Inflammatory macrophage (primary cell): ENCODE results near the gene SPRY2.
"Not testable (repeated sequence)": the region's sequence is repeated elsewhere in the genome, so short reads cannot be mapped to it uniquely, and the experiment has no call there.

ENCODE experiments used
- DNase-seq, 2 donors: peaks; one replicate each; pipeline ENCODE4 v3.0.0-alpha.2; 2020 to 2022
- total RNA-seq, 18 experiments: gene quantifications; one replicate each; lab custom pipeline; 2026; ENCODE audit warnings: mixed read lengths in 6 of 18, inconsistent platforms in 2 of 18; lab: John Stamatoyannopoulos, UW

Gene SPRY2
- total RNA-seq, result 1.6 to 84.2 (median 49.9) reads per million in 18 experiments

DNA sequence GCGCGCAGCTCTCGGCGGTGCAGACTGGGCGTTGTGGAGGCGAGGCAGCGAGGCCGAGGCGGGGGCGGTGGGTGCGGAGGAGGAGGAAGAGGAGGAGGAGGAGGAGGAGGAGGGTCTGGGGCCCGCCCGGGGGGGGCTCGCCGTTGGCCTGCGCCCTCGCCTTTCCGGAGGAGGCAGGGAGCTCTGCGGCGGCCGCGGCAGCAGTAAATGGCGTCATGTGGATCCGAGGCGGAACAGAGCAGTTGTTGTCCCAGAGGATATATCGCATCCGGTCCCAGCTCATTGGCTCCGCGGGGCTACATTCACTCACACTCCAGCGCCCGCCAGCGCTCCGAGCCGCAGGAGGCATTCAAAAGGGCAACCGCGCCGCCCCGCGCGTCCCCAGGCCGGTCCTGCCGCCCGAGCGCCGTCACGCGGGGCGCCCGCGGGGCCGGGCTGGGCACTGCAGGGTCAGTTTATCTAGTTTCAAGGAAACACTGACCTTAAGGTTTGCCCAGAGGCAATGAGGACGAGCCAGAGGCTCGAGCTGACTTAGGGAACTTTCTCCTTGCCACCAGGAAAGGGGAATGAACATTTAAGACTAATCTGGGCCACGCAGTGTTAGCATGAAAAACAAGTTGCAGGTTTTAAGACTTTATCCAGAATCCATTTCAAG, at the start of gene SPRY2:
SPRY2 (minus strand) TSS at position 26 of the 655 bp plus-strand sequence. CDS start 3,421 bp downstream, outside the sequence.
- DNase-seq, result peak; percentile 92 to 96

- no peak for DNase-seq
Observed at GRCh38 chr13:80390338-80390737, 49.4 kb upstream of the SPRY2 start.

- no peak for DNase-seq
Observed at GRCh38 chr13:80389073-80390038, 48.4 kb upstream of the SPRY2 start.

DNA sequence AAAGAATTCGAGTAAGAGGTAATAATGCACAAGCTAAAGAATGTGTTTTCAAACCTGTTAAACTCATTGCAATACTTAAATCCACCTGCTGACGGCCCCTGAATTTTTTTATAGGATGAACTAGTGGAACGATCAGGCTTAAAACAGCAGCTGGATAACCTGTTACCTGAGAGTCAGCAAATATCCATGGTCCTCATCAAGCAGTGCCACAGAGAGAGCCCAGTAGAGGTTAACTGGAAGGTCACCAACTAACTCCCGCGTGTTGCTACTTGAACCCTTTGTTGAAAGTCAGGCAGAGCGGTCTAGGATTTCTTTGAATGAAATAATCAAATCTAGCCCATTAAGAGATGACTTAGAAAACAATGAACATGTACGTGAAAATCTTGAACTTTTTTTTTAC, 47.6 kb upstream of the SPRY2 start:
- DNase-seq, result no peak

GRCh38 chr13:80386592-80386991, 45.7 kb upstream of the SPRY2 start:
- no peak for DNase-seq

- DNase-seq, result no peak
Observed at GRCh38 chr13:80386002-80386401, 45.1 kb upstream of the SPRY2 start.

- DNase-seq, result no peak
Observed at GRCh38 chr13:80382576-80382975, 41.6 kb upstream of the SPRY2 start.

GRCh38 chr13:80379245-80379644, 38.3 kb upstream of the SPRY2 start:
- no peak for DNase-seq

DNA sequence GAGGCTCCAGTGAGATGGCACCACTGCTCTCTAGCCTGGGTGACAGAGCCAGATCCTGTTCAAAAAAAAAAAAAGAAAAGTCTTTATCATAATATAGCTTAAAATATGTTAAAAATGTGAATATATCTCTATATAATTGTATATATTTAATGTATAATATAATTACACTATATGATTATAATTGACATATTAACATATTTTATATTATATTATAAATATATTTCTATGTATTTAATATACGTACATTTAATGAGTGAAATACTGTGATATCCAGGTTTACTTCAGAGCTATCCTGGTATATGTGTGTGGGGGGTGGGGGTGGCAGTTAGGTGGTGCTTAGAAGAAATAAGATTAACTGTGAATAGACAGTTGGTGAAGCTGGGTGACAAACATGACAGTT, 35.6 kb upstream of the SPRY2 start:
- no peak for DNase-seq

DNA sequence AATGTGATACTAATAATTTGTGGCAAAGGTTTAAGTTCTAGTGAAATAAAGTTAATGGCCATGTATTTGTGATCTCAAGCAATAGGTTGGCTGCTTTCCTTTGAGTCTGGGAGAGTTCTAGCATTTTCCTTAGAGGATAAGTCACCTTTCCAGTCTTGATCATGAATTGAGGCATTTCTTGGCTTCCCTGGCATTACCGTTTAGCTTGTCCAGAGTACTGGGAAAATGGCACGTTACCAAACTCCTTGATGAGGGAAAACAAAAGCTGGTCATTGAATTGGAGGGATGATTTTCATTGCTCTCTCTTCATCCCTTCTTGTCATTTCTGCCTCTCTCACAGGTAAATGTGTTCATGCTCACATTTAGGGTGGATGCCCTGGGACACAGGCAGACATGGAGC, 34.0 kb upstream of the SPRY2 start:
- no peak for DNase-seq

DNA sequence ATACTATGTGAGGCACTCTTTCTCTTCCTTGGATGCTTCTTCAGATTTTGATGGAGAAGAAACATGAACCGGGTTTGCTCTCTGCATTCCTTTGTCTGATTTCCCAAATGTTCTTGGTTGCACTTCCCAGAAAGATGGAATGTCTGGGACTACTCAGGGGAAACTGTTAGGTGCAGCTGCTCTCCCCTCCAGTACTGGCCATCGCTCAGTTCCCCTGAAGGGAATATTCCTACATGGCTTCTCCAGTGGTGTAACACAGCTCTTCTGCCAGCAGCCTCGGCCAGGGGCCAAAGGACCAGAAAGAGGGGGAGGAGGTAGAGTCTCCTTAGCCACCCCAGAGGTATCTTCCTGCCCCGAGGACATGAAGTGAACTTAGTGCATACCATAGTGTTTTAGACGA, 33.5 kb upstream of the SPRY2 start:
- no peak for DNase-seq

GRCh38 chr13:80371840-80372509, 31.0 kb upstream of the SPRY2 start:
- DNase-seq, result no peak

GRCh38 chr13:80367473-80367872, 26.5 kb upstream of the SPRY2 start:
- no peak for DNase-seq

DNA sequence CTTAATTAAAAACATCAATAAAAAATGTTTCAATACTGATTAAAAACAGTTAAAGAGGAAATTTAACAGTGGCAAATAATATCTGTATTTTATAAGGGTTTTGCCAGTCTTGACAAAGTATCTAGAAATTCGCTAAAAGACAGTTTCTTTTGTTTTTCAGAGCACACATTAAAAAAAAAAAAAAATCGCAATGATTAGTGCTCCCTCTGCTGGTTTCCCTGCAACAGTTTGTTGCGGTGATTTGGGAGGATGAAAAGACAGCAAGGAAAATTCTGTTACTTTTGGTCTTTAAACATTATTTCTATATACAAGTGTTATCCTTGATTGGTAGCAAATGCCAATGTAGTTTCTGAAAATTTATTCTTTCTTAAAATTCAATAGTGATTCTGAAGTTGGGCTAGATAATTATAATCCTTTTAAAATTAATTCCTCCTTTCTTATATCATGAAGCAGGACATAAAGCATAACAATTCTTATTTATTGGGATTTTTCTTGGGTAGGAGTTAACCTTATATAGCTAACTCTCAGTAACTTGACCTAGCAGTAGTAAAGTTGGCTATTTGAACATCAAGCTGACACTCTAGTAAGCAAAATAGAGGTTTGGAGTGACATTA, 23.1 kb upstream of the SPRY2 start:
- DNase-seq, result peak; percentile 31 to 49

GRCh38 chr13:80362481-80362880, 21.6 kb upstream of the SPRY2 start:
- DNase-seq, result no peak

GRCh38 chr13:80361883-80362327, 21.0 kb upstream of the SPRY2 start:
- DNase-seq, result peak; percentile 8 to 23

DNA sequence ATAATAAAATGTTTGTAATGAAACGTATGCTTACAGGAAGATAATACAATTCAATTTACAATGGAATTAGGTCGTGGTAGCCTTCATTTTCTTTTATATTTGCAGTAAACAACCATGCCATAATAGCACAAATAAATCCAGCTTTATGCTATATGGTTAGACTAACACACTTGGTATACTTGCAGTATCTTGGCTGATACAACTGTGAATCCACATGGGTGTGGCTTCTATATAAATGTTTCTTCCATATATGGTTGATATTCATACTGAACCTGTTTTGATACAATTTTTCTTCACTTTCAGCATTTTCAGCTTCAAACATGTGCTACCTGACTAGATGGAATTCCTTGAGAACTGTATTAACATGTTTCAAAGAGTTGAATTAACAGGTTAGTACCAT, 20.4 kb upstream of the SPRY2 start:
- DNase-seq, result no peak

DNA sequence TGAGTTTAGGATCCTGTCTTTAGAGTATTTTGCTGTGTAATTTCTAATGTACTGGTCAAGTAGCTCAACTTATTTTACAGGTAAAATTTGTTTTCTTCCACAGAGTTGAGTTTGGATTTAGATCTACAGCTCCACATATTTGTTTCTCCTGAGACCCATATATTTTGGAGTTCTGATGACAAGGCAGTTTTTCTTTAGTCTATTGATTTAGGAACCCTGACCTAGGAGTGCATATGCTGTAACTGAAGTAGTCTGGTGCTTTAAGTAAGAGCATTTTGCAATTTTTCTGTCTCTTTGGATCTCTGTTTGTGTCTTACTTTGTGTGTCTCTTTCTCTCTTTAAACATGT, 19.5 kb upstream of the SPRY2 start:
- DNase-seq, result no peak

DNA sequence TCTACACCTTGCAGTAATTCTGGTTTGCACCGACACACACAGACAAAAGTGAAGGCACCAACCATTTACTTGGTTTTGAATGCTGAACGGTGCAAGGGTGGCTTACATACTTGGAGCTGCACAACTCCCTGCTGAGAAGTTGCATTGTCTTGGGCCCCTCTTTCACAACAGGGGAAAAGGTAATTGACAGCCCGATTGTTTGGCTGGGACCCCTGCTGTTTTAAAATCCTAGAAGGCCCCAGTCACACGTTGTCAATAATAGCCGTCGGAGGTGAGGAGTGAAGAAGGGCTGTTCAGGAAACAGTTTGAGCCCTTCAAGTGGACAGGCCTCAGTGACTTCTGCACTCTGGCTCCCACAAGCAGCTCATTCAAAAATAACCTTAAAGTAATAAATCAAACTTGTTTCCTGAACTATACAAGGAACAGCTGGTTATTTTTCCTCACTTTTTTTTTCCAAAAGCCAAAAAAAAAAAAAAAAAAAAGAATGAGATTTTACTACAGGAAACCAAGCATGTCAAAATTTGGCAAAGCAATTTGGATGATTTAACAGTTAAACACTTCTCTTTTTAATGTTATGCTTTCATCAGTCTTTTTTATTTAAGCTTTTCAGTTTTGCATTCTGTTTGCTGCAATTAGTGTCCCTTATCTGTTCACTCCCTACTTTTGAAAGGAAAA, 19.0 kb upstream of the SPRY2 start:
- DNase-seq, result no peak

- DNase-seq, result no peak
Observed at GRCh38 chr13:80359414-80359777, 18.5 kb upstream of the SPRY2 start.

GRCh38 chr13:80355496-80356094, 14.7 kb upstream of the SPRY2 start:
- DNase-seq, result not testable (repeated sequence)

DNA sequence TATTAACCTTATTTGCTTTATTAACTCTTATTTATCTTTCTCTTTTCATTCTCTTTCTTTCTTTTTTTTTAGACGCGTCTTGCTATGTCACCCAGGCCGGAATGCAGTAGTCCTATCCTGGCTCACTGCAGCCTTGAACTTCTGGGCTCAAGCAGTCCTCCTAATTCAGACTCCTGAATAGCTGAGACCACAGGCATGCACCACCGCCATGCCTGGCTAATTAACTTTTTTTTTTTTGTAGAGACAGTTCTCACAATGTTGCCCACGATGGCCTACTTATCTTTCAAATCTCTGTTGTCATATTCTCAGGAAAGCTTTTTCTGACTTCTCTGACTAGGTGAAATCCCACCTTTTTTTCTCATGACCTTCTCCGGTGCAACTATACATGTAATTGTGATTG, 7.8 kb upstream of the SPRY2 start:
- DNase-seq, result no peak
